Stomach (tissue), 4 donors: ENCODE results near the gene MRE11.

Experiments used
- CTCF ChIP-seq, 7 experiments: fragments of 450-650 bp in 4 of 7; fragments of 200-600 bp in 3 of 7; sonication (generic) in 3 of 7; IDR thresholded peaks; one replicate each; pipeline ENCODE4 v1.5.1; 2016 to 2019; ENCODE audit warnings: antibody characterized with exemption in 7 of 7, control low read depth in 2 of 7, mild to moderate bottlenecking in 1 of 7
- EP300 ChIP-seq: sonication (generic); formaldehyde crosslinking; IDR thresholded peaks from one replicate; pipeline ENCODE4 v1.6.1; 2017; ENCODE audit warnings: antibody characterized with exemption
- POLR2A ChIP-seq, 4 donors: fragments of 450-650 bp; IDR thresholded peaks; one replicate each; pipeline ENCODE4 v1.6.1; 2016; ENCODE audit warnings: antibody characterized with exemption in 4 of 4, control low read depth in 2 of 4, mild to moderate bottlenecking in 1 of 4, moderate library complexity in 1 of 4

DNA sequence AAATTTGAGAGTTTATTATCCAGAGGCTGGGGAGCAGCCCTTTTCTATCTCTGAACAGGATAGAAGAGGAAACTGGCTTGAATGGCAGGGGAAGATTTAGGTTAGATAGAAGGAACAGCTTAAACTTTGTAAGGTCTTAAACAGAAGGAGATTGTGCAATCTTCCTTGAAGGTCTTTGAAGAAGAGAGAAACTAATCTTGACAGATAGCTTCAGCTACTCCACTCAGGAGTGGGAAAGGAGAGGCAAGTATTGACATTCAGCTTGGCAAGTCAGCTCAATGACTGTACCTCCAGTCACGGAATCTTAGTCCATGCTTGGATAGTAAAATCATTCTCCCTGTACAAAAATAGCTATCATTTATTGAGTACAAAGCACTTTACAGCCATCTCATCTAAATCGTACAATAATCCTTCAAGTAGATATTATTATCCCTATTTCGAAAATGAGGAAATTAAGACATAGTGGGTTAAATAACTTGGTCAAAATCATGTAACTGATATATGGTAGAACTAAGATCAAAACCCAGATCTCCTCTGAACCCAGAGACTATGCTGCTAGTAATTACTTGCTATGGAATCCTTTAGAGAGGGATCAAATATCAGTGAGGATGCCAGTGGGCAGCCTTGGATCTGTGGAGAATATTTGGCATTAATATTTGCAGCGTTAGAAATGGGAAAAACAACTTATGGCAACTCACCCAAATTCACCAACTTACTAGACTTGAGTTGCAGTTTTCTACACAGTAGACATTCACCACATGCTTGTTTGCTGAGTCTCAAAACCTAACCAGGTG, 33.2 kb upstream of the MRE11 start:
- TF ChIP-seq POLR2A (IDR thresholded peaks at IDR 0.05): no peak
- no peak for TF ChIP-seq EP300
- TF ChIP-seq CTCF (IDR thresholded peaks at IDR 0.05): no peak
